ENCODE data around the gene EPS8L1. TPM values are rescaled to one million over a fixed set of nuclear protein-coding genes. Genes with fewer than 3 reads are reported as not detected.

EPS8L1 gene
- total RNA-seq, 1 experiment from 2014 or later, result 75.8 TPM

DNA sequence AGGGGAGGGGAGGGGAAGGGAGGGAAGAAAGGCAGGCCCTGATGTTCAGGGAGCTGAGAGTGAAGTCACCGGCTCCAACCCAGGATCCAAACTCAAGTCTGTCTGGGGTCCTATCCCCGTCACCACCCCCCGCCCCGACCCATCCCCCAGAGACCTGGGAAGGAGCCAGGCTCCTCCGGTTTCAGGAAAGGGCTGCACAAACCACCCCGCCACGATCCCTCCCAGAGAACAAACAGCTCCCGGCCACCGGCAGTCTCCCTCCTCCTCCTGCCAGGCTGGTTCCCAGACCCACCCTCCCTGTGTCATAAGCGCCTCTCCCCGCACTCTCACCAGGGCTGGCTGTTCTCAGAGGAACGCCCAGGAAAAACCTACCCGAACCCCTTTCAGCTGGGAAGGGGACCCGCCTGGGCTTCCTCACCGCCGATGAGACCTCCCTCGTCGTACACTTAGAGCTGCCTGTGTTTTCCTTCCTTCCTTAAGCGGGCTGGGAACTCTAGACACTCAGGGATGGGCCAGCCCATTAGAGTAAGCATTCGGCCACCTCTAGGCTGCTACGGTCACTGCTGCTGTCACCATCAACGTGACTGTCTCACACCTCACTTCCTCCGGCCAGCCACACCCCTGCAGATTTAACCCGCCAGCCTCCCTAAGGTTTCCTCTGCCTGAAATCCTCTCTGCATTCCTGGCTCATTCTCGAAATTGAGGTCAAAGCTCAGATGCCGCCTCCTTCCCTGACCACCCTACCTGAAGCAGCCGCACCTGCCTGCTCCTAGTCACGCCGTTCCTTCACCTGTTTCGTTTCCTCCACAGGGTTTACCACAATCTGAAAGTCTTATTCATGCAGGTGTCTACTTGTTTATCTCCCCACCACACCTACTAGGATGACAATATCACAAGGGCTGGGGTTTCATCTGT, 6.5 kb upstream of the EPS8L1 start:
- TSS peak; percentile 84 for BruUV-seq (replicated peaks)

GRCh38 chr19:55069865-55070197, 5.8 kb upstream of the EPS8L1 start:
- Histone ChIP-seq H3K4me1 (ENCODE audit: insufficient read depth, low read length) (peaks cover 29% of the 10 kb centered on the region), H4K20me1 (ENCODE audit: low read length) (no peaks in the 10 kb centered on the region), H3K9ac (ENCODE audit: low read length) (peak overlapping the region; percentile 80), H3K9me3 (ENCODE audit: low read length) (no peaks in the 10 kb centered on the region), H3K27me3 (ENCODE audit: low read length) (no peaks in the 10 kb centered on the region), H3K4me2 (ENCODE audit: low read length) (peak overlapping the region; percentile 86), H3F3A (ENCODE audit: low read length, unreplicated experiment) (peaks cover 9% of the 10 kb centered on the region), H3K27ac (ENCODE audit: low read length) (peak overlapping the region; percentile 96), H3K4me3 (ENCODE audit: low read length) (peak overlapping the region; percentile 64), H2AFZ (ENCODE audit: low read length) (no peak overlapping the region), H3K9me2 (replicated peaks; ENCODE audit: low read length) (no peaks in the 10 kb centered on the region), H3K79me2 (ENCODE audit: low read length) (no peaks in the 10 kb centered on the region), H3K36me3 (ENCODE audit: low read depth, low read length) (no peaks in the 10 kb centered on the region)
- intact Hi-C loops (cut with micrococcal nuclease), result loop anchor here (10.0 kb wide), 1 partner anchor 95 kb away; the partner anchor contains the start of gene DNAAF3
- CTCF ChIA-PET, result interaction anchor here (0.7 kb wide), 1 partner anchor 434 kb away, joined by 3 read pairs; no protein-coding TSS in a partner anchor
- DNase-seq (no peak), ATAC-seq (no peak)
- no TSS peak for BruUV-seq (replicated peaks)
- POLR2A ChIA-PET (ENCODE audit: unreplicated experiment), result no interaction called here
- no peak for TF ChIP-seq EZH2 (IDR thresholded peaks at IDR 0.05; ENCODE audit: low read length, unreplicated experiment)
- no peak for TF ChIP-seq CTCF (conservative IDR thresholded peaks at IDR 0.05; ENCODE audit: low read depth, low read length)
- TF ChIP-seq EZH2phosphoT487 (IDR thresholded peaks at IDR 0.05; ENCODE audit: borderline replicate concordance, low read length), result no peak

More for the DNA sequence above, 6.5 kb upstream of the EPS8L1 start:
- Histone ChIP-seq H3K27me3 (ENCODE audit: low read length) (no peaks in the 10 kb centered on the region), H3K4me3 (ENCODE audit: low read length) (peak overlapping the region; percentile 64), H2AFZ (ENCODE audit: low read length) (peak overlapping the region; percentile 66), H3F3A (ENCODE audit: low read length, unreplicated experiment) (peaks cover 9% of the 10 kb centered on the region), H3K36me3 (ENCODE audit: low read depth, low read length) (no peaks in the 10 kb centered on the region), H3K9me3 (ENCODE audit: low read length) (no peaks in the 10 kb centered on the region), H3K9ac (ENCODE audit: low read length) (peak overlapping the region; percentile 80), H3K79me2 (ENCODE audit: low read length) (no peaks in the 10 kb centered on the region), H3K9me2 (replicated peaks; ENCODE audit: low read length) (no peaks in the 10 kb centered on the region), H3K4me2 (ENCODE audit: low read length) (peak overlapping the region; percentile 86), H3K27ac (ENCODE audit: low read length) (peak overlapping the region; percentile 96), H4K20me1 (ENCODE audit: low read length) (no peaks in the 10 kb centered on the region), H3K4me1 (ENCODE audit: insufficient read depth, low read length) (peaks cover 29% of the 10 kb centered on the region)
- no peak for TF ChIP-seq EZH2phosphoT487 (IDR thresholded peaks at IDR 0.05; ENCODE audit: borderline replicate concordance, low read length)
- no peak for TF ChIP-seq CTCF (conservative IDR thresholded peaks at IDR 0.05; ENCODE audit: low read depth, low read length)
- TF ChIP-seq EZH2 (IDR thresholded peaks at IDR 0.05; ENCODE audit: low read length, unreplicated experiment), result no peak
- POLR2A ChIA-PET (ENCODE audit: unreplicated experiment), result no interaction called here
- intact Hi-C loops (cut with micrococcal nuclease), result no loop called here
- ATAC-seq, result peak; percentile 79
- DNase-seq, result peak; percentile 89
- CTCF ChIA-PET, result interaction anchor here (0.7 kb wide), 1 partner anchor 434 kb away, joined by 3 read pairs; no protein-coding TSS in a partner anchor
